HL-60/S4 treated with retinoic acid at 250 ng/mL for 4 days and 3 days (cell line): Measurements from ENCODE around the gene TTC16.

ENCODE experiments used
- in situ Hi-C: fragments of 300-500 bp; cut with MboI; formaldehyde crosslinking; loops from 2 replicates; pipeline ENCODE4 v1.7.0; 2022; ENCODE audit warnings: low sequenced_read_pairs

TTC16 gene

DNA sequence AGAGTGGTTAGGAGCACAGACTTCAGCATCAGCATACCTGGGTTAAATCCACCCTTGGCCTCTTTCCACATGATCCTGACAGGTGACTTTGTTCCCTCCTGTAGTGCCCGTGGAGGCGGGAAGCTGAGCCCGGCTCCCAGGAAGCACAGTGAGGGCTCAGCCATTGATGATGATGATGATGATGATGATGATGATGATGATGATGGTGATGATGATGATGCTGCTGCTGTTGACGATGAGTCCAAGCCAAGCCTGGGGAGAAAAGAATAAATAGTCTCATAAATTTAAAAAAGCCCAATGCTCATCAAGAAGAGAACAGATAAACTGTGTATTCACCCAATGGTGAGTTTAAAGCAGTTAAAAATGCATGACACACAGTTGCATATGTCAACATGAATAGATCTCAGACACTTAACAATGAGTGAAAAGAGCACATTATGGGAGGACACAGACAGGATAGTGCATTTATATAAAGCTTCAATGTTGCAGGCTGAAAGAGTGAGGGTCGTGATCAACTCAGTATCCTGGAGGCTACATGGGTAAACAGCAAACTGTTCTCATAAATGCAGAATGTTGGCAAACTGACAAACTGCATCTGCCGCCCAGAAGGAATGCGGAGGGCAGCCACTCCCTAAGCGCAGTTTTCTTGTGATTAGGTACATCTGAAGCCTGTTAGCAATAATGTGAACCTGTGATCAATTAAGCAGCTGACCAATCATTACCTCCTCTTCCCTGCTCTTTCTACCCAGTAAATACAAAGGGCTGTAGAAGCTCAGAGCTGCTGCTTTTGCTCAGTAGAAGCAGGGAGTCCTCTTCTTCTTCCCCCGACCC lies 20.8 kb upstream of the TTC16 start:
- in situ Hi-C loops, result no loop called here

DNA sequence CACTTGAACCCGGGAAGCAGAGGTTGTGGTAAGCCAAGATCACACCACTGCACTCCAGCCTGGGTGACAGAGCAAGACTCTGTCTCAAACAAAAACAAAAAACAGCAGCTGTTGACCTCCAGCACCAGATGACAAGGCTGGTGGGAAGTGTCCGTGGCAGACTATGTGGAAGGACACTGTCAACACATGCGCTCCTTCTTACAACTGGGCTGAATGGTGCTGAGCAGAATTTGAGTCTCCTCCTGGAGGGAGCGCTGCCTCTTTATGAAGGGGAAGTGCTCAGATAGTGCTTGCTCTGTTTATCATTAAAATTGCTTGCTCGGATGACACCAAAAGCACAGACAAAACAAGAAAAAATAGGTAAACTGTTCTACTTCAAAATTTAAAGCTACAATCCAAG lies 18.3 kb upstream of the TTC16 start:
- in situ Hi-C loops, result no loop called here

DNA sequence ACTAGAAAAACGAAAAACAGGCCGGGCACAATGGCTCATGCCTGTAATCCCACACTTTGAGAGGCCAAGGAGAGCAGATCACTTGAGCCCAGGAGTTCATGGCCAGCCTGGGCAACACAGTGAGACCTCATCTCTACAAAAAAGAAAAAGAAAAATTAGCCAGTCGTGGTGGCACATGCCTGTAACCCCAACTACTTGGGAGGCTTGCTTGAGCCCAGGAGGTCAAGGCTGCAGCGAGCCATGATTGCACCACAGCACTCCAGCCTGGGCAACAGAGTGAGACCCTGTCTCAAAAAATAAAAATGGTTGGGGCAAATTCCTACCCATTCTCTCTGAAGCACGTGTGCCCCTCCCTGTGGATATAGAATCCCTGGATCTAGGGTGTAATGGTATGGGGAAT lies 17.5 kb upstream of the TTC16 start:
- in situ Hi-C loops, result no loop called here

DNA sequence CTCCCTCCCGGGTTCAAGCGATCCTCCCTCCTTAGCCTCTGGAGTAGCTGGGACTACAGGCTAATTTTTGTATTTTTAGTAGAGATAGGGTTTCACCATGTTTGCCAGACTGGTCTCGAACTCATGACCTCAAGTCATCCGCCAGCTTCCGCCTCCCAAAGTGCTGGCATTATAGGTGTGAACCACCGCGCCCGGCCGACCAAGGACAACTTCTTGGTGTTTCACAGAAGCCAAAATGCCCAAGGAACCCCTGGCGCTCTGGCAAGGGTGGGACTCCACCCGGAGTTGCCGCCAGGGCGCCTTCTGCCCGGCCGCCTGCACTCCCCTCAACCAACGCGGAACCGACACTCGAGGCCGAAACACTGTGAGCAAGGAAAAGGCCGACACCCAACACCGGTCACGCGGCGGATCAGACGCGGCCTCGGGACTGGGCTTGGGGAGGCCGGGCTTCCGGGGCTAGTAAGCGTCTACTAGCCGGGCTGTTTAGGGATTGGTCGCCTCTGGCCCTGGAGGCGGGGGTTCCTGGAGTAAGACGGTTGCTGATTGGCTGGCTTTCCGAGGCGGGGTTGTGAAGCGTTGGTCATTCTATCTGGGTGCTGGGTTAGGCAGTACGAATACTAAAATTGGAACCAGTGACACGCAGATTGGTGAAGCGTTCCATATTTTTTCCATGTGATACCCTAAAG lies 16.8 kb upstream of the TTC16 start:
- in situ Hi-C loops, result no loop called here

DNA sequence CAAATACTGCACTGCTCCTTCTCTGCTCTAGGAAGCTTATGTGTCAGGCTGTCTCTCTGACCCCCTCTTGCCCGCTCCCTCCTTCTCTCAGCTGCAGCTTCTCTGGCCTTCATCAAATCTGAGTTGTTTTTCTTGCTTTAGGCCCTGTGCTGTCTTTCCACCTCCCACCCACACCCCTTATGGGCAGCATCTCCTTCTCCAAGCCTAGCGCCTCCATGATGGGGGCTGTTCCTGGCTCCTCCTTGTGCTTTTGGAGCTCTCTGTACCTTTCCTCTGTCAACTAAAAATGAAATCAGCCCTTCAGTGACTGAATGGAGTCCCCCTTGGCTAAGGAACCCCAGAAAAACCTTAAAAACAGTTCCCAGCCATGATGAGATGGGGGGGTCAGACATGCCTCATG lies 15.7 kb upstream of the TTC16 start:
- in situ Hi-C loops, result no loop called here

DNA sequence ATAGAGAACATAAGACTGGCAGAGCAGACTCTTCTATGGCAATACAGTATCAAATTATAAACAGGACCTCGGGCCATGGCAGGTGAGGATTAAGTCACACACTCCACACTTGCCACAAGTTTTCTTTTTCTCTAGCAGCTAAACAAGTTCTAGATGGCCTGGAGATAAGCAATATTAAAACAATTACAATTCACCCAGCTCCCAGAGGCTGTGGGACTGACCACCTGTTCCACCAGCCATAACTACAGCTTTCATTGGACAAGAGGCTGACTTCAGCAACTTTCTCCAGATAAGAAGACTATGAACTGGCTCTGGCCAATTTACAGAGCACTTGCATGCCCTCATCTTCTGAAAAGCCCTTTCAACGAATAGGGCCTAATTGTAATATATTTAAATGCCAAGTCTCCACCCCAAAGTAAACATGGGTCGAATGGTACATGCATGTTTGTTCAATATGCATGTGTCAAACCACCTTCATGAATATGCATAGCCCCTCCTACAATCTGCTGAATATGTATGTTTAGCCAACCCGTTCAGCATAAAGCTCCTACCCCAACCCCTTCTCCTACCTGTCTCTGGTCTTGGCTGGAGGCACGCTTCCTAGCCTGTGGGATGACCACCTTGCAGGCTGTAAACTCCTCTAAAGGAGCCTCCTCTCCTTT lies 15.2 kb upstream of the TTC16 start:
- in situ Hi-C loops, result no loop called here

DNA sequence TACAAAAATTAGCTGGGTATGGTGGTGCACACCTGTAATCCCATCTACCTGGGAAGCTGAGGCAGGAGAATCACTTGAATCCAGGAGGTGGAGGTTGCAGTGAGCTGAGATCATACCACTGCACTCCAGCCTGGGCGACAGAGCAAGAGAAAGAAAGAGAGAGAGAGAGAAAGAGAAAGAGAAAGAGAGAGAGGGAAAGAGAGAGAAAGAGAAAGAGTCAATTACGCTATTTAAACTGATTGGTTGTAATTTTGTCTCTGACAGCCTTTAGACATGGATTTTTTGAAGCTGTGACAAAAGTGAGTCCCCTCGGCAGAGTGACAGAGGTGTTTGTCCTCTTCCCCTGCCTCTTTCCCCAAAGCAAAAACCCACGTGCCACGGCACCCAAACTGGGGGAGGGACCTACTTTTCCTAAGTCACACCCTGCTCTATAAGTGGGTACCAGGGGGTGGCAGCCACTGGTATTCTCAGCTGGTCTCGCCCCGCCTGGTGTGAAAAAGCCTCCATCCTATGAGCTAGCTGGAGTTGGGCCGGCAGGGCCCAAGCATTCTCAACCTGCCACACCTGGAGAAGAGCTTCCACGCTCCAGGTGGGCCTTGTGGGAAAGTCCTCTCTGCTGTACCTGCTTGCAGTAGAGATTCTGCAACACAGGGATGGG lies 12.5 kb upstream of the TTC16 start:
- in situ Hi-C loops, result no loop called here

DNA sequence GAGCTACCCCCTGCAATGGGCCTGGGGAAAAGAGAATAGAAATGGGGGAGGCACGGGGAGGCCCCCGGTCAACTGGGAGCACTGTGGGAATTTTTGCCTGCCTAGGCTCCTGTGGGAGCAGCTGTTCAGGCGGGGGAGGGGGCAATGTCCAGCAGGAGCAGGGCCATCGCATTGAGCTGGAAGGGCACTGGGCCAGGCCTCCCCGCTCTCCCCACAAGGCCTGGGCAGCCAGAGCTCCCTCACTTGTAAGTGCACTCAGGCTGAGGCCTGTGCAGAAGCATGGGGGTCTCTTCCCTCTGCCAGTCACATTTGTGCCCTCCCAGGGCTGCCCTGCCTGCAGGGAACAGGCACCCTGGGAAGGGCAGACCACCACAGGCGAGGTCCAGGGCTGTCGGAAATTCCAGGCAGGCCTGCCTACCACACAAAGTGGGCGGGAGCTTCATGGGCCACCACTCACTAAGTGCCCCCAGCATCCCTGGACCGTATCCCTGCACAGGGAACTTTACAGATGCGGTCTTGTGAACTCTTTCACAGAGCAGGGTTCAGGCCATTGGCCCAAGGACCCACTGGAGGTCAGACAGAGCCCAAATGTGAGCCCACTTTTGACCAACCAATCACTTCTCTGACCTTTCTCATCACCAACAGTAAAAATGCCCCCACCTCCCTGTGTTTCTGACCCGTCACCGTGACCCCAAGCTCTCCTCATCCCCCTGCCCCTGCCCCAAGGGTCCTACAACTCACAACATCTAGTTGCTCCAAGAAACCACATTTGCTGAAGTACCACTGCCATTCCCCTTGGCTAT lies 10.1 kb upstream of the TTC16 start:
- in situ Hi-C loops, result no loop called here

DNA sequence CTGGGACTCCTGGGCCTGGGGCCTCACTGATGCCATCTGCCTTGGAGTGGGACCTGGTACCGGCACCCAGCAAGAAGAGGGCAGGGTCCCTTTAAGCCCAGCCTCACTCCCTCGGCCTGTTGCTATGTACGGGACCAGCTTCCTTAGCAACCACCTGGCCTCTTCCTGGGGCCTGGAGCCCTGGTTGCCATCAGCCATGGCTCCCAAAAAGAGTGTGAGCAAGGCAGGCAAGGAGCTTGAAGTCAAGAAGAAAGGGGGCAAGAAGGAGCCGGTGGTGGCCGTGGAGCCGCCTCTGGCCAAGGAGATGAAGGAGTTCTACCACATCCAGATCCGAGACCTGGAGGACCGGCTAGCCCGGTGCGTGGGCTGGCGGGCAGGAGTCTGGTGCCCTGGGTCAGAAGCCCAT lies 9.0 kb upstream of the TTC16 start, which contains the start of gene CFAP157:
CFAP157 (plus strand) TSS at position 153 of the 406 bp plus-strand sequence; CDS start at position 197, 44 bp downstream.
- in situ Hi-C loops, result no loop called here

DNA sequence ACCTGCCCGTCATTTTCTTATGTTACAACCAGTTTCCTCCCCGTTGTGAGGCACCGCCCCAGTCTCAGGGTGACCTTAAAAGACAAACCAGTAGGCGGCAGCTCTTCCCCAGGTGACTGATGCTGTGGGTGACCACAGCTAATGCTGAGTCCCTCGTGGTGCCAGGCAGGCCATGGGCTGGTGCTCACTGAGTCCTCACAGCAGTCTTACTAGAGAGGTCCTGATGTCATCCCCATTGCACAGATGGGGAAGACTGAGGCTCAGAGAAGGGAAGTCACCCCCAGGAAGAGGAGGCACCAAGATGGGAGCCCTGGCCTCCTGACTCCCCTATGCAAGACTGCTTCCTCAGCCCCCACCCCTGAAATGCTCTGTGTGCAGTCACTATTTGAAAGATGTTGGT lies 8.1 kb upstream of the TTC16 start:
- in situ Hi-C loops, result no loop called here

DNA sequence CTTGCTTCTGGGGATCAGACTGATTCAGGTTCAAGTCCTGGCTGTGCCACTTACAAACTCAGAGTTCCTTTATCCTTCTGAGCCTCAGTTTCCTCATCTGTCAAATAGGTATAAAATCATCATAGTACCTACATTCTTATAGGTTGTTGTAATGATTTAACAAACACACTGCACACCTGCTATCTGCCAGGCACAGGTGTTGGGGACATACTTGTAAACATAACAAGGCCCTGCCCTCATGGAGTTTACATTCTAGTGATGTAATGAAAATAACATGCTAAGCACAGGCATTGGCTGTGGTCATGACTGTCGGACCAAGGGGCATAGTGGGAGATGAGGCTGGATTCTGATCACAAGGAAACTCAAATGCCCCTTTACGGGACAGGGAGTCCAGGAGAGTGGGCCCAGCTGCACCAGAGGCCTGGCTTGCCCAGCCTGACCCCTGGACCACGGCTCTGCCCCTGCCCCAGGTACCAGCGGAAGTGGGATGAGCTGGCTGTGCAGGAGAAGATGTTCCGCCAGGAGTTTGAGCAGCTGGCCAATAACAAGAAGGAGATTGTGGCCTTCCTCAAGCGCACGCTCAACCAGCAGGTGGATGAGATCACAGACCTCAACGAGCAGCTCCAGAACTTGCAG lies 6.8 kb upstream of the TTC16 start:
- in situ Hi-C loops, result no loop called here

DNA sequence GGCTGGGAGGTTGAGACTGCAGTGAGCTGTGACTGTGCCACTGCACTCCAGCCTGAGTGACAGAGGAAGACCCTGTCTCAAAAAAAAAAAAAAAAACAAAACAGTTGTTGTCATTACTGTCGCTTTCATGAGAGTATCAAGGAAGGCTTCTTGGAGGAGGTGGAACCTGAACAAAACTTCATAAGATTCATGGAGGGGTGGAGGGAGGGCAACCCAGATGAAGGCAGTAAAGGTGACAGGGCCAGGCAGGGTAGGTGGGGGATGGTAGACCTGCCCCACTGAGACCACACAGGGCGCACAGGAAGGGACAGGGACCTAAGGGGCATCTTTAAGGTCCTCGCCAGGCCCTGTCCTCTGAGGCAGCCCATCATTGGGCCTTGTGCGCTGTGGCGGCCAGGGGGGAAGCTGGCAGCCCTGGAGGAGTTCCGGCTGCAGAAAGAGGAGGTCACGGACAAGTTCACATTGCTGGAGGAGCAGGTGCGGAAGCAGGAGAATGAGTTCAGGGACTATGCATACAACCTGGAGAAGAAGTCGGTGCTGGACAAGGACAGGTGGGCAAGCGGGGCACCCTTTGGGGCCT lies 5.6 kb upstream of the TTC16 start:
- in situ Hi-C loops, result no loop called here

DNA sequence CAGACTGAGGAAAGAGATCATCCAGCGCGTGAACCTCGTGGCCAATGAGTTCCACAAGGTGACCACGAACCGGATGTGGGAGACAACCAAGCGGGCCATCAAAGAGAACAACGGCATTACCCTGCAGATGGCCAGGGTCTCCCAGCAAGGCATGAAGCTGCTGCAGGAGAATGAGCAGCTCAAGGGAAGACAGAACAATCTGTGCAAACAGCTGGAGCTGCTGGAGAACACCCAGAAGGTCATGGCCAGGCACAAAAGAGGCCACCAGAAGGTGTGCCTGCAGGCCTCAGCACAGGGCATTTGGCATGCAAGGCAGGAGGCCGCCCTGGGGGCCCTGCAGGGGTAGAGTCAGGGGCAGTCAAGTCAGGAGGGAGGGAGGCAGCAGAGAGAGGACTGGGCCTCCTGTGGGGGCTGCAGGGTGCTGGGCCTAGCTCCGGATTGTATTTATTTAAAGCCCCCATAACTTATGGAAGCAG lies 4.6 kb upstream of the TTC16 start:
- in situ Hi-C loops, result no loop called here

DNA sequence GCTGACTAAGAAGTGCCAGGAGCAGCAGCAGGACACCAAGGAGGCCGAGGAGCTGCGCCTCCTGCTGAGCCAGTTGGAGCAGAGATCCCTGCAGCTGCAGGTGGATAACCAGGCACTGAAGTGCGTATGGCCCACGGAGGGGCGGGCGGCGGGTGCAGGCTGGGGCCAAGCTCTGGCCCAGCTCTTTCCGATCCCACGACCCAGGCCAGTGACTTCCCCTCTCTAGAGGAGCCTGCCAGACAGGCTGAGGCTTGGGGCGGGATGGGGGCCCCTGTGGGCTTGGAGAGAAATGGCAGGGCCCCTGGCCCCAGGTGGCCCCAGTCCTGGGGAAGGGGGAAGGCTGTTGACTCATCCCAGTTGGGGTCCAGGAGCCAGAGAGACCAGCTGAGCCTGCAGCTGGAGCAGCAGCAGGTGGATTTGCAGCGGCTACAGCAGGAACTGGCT lies 4.0 kb upstream of the TTC16 start:
- in situ Hi-C loops, result no loop called here

DNA sequence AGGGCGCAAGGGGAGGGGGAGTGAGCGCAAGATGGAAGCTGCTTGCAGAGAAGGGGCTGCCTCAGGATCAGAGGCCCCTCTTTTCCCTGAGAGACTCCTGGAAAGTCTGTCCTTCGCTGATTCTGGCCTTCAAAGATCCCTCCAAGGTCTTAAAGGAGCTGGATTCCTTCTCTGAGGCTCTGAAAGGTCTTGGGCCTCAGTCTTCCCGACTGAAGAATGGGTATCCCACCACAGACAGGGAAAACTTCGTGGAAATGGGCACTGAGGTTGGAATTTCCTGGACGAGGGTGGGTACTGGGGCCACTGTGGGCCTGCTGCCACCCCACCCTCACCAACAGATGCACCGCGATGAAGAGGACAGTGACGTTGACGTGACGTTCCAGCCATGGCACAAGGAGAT lies 3.5 kb upstream of the TTC16 start:
- in situ Hi-C loops, result no loop called here

DNA sequence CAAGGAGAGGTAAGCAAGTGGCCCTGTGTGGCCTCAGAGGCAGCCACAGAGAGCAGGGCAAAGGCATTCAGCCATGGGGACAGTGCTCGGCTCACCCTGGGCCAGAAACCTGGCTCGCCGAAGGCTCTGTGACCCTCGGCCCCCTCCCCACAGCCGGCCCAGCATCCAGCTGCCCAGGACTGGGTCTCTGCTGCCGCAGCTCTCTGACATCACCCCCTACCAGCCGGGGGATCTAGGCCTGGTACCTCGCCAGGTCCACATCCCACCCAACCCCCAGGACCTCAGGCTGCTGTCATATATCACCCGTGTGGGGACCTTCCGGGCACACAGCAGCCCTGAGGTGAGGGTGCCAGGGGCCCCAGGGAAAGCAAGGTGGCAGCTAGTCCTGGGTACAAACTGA lies 3.0 kb upstream of the TTC16 start:
- in situ Hi-C loops, result no loop called here

DNA sequence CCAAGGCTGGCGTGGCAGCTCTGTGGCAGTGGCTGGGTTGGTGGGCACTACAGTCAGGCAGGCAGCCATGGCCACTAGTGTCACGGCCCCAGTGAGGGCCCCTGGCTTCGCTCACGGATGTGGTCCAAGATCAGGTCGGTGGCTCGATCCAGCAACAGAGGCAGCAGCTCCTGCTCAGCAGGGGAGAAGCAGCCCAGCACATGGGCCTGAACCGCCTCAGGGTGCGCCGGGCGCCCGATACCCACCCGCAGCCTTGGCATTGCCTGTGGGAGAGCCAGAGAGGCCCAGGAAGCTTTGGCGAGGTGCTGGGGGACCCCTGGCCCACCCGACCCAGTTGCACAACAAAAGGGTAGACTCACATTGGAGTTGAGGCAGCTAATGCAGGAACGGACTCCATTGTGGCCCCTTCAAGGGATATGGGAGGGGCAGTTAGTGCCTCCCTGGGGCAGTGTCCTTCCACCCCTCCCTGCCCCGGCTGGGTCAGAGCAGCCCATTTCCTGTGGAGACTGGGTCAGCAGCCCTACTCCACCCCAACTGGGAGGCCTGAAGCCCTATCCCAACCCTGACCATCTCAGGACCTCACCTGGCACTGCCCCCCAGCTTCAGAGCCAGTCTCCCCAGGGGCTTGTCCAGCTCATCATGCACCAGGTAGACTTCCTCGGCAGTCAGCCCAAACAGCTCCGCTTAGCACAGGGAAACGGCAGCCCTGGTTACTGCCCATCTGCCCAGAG lies 1.7 kb upstream of the TTC16 start:
- in situ Hi-C loops, result no loop called here

DNA sequence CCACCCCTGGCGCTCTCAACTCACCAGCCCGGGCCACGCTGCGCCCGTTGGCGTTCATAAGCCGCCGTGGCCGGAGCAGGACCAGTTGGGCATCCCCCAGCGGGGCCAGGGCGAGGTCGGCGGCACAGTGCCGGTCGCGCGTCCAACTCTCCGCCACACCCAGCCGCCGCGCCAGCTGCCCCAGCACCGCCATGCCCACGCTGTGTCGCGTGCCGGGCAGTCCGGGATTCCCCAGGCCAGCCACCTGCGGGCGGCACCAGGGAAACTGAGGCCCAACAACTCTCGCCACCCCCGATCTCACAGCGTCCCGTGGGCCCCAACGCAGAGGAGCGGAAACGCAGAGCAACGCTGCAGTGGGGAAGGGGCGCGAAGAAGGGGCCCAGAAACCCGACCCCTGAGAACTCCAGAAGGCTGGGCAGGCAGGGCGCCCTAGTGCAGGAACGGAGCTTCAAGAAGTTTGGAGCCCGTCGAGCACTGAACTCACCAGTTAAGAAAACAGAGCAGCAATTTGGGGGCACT lies 869 bp upstream of the TTC16 start:
- in situ Hi-C loops, result no loop called here

DNA sequence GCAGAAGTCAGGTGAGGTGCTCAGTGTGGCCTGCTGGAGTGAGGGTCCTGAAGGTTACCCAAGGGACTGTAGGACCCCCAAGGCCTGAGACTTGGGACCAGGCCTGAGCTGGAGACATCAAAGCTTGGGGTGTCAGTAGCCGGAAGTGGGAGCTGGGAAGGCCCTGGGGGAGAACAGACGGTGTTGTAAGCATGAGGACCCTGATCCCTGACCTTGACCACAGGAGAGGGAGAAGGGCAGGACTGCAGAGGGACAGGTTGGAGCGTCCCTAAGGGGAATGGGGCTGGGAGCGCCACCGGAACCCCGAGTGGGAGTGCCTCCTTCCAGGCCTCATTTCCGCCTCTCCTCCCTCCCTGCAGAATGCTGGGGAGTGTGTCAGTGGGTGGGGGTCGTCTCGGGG lies 533 bp downstream of the TTC16 start:
- in situ Hi-C loops, result no loop called here
